ENCODE results near the gene MRPS34. TPM values are rescaled to one million over a fixed set of nuclear protein-coding genes. Genes with fewer than 3 reads are reported as not detected.

MRPS34 gene
- total RNA-seq, 1 donor from 2014 or later: 23.5 TPM

- DNase-seq: no peak
These were observed 3.3 kb downstream of the MRPS34 start for GRCh38 chr16:1769402-1770300.

GRCh38 chr16:1768767-1769401, 4.0 kb downstream of the MRPS34 start:
- no peak for DNase-seq

- no peak for DNase-seq
These were observed 4.7 kb downstream of the MRPS34 start for GRCh38 chr16:1768061-1768766.

GRCh38 chr16:1767116-1767994, 5.6 kb downstream of the MRPS34 start:
- no peak for DNase-seq

- no peak for DNase-seq
These were observed 6.2 kb downstream of the MRPS34 start for GRCh38 chr16:1766701-1767100.

- no peak for DNase-seq
These were observed 6.7 kb downstream of the MRPS34 start for GRCh38 chr16:1766231-1766630.

- DNase-seq: no peak
These were observed 7.1 kb downstream of the MRPS34 start for GRCh38 chr16:1765826-1766225.

- no peak for DNase-seq
These were observed 8.0 kb downstream of the MRPS34 start for GRCh38 chr16:1764971-1765370.

GRCh38 chr16:1763521-1764511, 9.1 kb downstream of the MRPS34 start:
- DNase-seq: no peak

GRCh38 chr16:1762879-1763520, 9.9 kb downstream of the MRPS34 start:
- no peak for DNase-seq

- no peak for DNase-seq
These were observed 10.6 kb downstream of the MRPS34 start for GRCh38 chr16:1762196-1762878.

- DNase-seq: no peak
These were observed 11.2 kb downstream of the MRPS34 start for GRCh38 chr16:1761751-1762150.

- DNase-seq: no peak
These were observed 12.0 kb downstream of the MRPS34 start for GRCh38 chr16:1760911-1761310.

- DNase-seq: no peak
These were observed 13.4 kb downstream of the MRPS34 start for GRCh38 chr16:1759511-1759910.

- no peak for DNase-seq
These were observed 14.0 kb downstream of the MRPS34 start for GRCh38 chr16:1758923-1759322.

GRCh38 chr16:1757714-1758461, 15.0 kb downstream of the MRPS34 start:
- DNase-seq: no peak

GRCh38 chr16:1754204-1754603, 18.7 kb downstream of the MRPS34 start:
- DNase-seq: no peak

GRCh38 chr16:1752853-1753252, 20.1 kb downstream of the MRPS34 start:
- DNase-seq: no peak

GRCh38 chr16:1751946-1752345, 21.0 kb downstream of the MRPS34 start:
- no peak for DNase-seq

Measured in skin of body (tissue), 2 donors.